IPS DF 19.7 (cell line): Measurements from ENCODE around the gene TDRD12.

Experiments used
- DNase-seq: peaks from one replicate; pipeline ENCODE4 v3.0.0-alpha.2; 2013; ENCODE audit warnings: low read depth, low spot score

The TDRD12 gene

GRCh38 chr19:32719611-32720059 lies at the start of gene TDRD12:
TDRD12 (plus strand) TSS chr19:32719767; CDS start chr19:32720073, 306 bp downstream.
- peak; percentile 25 for DNase-seq

DNA sequence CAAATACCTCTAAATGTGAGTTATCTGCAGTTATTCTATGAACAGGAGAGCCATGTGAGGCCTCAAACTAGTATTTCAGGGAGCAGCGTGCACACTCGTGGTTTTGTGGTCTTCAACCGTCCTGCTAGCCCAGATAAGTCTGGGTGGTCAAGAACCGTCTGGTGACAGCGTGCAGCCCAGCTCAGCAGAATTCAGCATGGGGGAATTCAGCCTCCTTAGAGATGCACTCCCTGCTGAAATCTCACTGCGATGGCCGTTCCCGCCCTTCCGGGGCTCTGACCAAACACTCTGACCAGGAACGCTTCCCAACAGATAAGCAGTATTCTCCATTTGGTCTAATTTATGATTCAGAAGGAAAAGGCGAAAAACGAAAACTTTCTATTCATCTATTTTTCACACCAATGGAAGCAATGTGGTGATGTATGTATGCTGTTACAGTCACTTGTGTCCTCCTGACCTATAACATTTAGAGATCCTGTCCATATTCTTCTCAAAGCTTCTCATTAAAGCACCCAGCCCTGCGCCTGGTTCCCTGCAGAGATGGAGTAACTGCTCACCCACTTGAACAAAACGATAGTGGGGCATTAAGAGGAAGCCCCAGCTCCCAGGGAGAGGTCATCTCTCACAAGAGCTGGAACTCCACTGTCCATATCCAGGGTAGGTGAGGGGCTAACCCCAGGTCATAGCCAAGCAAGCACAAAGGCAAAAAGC lies 47.5 kb upstream of the TDRD12 start:
- DNase-seq = no peak

- DNase-seq = no peak
Observed at GRCh38 chr19:32672841-32673240, 46.7 kb upstream of the TDRD12 start.

DNA sequence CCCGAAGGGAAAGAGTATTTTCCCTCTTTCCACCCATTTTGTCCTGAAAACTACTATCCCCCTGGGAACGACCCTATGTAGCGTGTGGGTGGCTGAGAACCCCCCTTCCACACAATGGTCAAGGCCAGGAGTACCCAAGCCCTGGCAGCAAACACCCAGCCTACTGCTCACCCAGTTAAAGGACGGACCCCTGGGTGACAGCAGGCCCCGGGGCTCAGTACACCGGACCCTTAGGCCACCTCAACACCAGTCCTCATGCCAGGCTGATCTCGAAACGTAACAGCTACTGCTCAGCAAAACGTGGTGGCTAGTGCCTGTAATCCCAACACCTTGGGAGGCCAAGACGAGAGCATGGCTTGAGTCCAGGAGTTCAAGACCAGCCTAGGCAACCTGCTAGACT lies 46.0 kb upstream of the TDRD12 start:
- no peak for DNase-seq

- DNase-seq = no peak
Observed at GRCh38 chr19:32674153-32674930, 45.2 kb upstream of the TDRD12 start.

DNA sequence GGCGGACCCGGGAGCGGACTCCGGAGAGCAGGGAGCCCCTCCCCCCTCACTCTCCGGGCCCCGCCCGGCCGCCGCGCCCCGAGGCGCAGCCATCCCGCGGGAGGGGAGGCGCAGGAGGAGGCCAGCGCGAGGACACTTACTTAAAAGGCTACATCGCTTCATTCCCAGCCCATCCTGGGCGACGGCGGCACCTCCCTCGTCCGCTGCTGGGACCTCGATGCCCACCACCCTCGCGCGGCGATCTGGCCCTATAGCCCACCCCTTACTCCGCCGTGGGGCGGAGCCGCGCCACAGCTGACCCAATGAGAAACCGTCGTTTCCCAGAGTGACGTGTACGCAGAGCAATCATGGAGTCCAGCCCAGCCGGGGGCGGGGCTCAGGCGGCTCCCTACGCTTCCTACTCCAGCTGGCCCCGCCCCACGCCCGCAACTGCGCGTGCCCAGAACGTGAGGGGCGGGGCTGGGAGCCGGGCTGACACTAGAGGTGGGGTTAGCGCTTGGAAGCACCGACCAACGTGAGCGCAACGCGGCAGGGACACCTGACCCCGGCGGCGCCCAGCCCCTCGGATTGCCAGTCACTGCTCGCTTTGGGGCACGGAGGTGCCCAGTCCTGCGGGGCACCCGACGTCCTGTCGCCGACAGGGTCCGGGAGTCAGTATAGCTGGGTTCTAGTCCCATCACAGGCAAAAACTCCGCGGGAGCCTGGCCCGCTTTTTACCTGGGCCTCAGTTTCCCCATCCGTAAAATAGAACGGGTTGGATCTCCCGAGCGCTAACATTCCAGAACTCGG lies 44.4 kb upstream of the TDRD12 start, which contains the start of gene ANKRD27:
TSS of gene ANKRD27 (minus strand) at position 250 of the 789 bp plus-strand sequence. CDS start 16,165 bp downstream, outside the sequence.
- peak; percentile 73 for DNase-seq

- no peak for DNase-seq
Observed at GRCh38 chr19:32675720-32676185, 43.8 kb upstream of the TDRD12 start, which contains the start of gene RGS9BP. RGS9BP (plus strand) TSS chr19:32675848; CDS start chr19:32676264, 416 bp downstream.

- no peak for DNase-seq
Observed at GRCh38 chr19:32676186-32676894, 43.2 kb upstream of the TDRD12 start.

DNA sequence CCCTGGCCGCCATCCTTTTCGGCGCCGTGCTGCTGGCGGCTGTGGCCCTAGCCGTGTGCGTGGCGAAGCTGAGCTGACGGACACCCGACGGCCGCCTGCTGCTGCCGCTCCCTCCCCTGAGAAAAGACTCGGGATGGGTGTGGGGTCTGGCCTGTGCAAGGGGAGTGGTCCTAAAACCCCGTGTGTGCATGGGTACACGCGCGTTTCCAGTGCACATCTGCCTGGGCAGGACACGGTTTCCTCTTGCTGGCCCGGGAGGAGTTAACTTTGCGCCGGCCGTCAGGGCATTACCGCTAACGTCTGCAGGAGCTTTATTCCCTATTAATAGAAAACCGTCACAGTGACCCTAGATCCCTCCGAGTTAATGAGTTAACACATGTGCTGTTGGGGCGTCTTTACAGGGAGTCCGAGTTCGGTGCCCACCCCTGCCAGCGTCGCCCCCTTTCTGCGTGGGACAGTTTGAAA lies 42.6 kb upstream of the TDRD12 start:
- DNase-seq = no peak

DNA sequence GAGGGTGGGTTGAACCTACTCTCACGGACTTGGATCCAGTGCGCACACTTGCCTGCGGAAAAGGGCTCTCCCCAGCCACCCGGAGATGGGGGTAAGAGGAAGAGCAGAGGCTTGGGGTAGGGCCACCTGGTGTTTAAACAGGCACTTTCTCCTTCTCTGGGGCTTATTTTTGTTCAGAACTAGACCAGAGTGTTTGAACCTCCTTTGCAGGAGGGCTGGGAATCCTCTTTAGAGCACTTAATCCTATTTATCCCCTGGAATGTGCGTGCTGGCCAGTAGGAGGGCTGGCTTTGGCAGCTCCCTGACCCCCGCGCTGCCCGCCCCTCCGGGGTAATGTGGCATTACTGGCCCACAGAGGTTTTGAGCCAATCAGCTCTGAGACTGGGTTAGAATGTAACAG lies 41.9 kb upstream of the TDRD12 start:
- DNase-seq = no peak

- no peak for DNase-seq
Observed at GRCh38 chr19:32680986-32681385, 38.6 kb upstream of the TDRD12 start.

DNA sequence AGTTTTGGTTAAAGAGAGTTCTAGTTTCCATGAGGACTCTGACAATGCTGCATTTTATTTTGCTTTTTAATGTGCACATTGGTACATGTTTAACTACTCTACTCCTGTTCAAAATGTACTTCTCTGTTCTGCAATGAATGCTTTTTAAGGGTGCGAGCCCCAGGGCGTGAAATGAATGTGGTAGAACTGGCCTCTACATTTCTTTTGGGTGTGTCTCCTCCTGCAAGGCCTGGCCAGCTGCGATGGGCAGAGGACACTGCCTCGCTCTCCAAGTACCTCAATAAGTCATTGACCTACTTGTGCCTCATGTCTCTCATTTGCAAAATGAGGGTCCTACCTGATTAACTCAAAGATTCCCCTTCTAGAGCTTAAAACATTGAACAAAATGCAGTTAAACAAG lies 37.2 kb upstream of the TDRD12 start:
- DNase-seq = no peak

DNA sequence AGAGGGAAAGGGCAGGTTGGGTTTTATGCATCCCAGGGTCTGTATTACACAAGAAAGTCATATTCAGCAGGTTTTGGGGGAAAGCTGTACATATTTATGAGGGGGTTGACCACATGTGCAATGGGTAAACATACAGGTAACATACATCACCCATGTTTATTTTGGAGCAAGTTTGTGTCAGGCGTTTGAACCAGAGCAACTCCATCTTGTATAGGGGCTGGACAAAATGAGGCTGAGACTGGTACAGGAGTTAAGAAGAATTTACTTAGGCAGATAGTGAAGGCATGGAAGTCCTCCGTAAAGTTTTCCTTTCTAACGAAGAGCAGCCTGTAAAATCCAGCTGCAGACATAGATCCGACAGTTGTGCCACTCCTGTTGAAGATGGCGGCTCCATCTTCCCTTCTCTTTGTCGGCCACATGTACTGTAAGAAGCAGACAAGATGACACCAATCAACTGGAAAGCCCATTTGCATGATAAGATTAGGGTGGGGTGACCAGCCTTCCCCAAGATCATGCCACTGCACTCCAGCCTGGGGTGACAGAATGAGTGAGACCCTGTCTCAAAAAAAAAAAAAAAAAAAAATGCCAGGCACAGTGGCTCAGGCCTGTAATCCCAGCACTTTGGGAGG lies 32.6 kb upstream of the TDRD12 start:
- no peak for DNase-seq

DNA sequence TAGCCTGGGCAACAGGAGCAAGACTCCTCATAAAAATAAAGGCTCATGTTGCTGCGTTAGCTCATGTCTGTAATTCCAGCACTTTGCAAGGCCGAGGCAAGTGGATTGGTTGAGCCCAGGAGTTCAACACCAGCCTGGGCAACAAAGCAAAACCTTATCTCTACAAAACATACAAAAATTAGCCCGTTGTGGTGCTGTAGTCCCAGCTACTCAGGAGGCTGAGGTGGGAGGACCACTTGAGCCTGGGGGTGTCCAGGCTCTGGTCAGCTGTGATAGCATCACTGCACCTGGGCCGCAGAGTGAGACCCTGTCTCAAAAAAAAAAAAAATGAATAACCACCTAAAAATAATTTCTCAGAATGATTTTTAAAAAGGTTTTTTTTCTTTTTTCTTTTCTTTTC lies 31.9 kb upstream of the TDRD12 start:
- no peak for DNase-seq

DNA sequence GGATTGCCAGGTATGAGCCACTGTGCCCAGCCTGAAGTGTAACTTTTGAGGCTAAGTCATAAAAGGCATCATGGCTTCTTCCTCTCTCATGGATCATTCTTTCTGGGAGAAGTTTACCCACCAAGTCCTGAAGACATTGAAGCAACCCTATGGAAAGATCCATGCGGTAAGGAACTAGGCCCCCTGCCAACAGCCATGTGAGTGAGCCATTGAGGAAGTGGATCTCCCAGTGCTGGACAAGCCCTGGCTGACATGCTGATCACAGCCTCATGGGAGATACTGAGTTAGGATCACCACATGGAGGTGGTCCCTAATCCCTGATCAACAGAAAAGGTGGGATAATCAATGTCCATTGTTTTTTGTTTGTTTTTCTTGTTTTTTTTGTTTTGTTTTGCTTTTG lies 31.3 kb upstream of the TDRD12 start:
- no peak for DNase-seq

DNA sequence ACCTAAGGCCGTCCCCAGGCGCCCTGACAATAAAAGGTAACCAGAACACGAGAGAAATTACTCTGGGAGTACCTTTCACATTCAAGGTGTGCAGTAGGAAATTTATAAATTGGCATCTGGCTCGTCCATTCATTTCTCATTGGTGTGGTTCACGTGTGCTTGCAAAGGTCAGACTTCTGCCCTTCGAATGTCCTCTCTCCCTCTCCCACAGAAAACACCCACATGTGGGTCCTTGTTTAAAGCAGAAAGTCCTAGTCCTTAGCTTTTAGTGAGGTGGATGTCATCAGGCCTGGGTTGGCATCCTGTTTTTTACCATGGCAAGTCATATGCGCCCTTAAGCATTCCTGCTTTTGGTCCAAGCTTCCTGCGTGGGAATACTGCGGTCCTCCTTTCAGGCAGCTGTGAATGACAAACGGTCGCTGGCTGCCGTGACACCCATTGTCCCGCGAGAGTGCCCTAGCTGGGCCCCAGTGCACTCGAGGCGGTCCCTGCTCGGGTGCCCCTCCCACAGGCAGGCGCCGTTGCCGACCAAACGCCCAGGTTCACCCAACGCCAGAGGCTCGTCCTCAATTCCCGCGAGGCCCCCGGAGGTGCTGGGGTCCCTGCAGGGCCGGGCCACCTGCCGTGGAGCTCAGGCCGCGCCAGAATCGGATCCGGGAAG lies 28.1 kb upstream of the TDRD12 start, which contains the start of gene NUDT19:
TSS of gene NUDT19 (plus strand) at position 531 of the 661 bp plus-strand sequence. CDS start 140 bp downstream, outside the sequence.
- no peak for DNase-seq

- DNase-seq = no peak
Observed at GRCh38 chr19:32691952-32692726, 27.4 kb upstream of the TDRD12 start.

GRCh38 chr19:32692727-32693061 lies 26.9 kb upstream of the TDRD12 start:
- DNase-seq = no peak
